Tibial nerve (tissue), 4 donors: ENCODE results near the gene ZNF568. TPM values are rescaled to one million over a fixed set of nuclear protein-coding genes. Genes with fewer than 3 reads are reported as not detected.

Experiments
- DNase-seq, 2 donors: peaks; one replicate each; pipeline ENCODE4 v3.0.0-alpha.2; 2019; ENCODE audit warnings: low spot score in 2 of 2
- H3K27ac ChIP-seq, 4 donors: fragments of 200-600 bp; sonication (generic) in 3 of 4; one replicate each; pipeline ENCODE4 v1.5.1; 2017 to 2019; ENCODE audit warnings: mild to moderate bottlenecking in 1 of 4
- H3K27me3 ChIP-seq, 2 donors: fragments of 200-600 bp; sonication (generic) in 1 of 2; one replicate each; pipeline versions ENCODE4 v1.5.1 to v1.6.0; 2017 to 2019
- H3K36me3 ChIP-seq, 3 donors: fragments of 200-600 bp; sonication (generic); one replicate each; pipeline ENCODE4 v1.5.1; 2018 to 2019
- H3K4me1 ChIP-seq, 4 donors: fragments of 200-600 bp; sonication (generic) in 3 of 4; one replicate each; pipeline ENCODE4 v1.5.1; 2017 to 2019
- H3K4me3 ChIP-seq, 4 donors: fragments of 200-600 bp; sonication (generic) in 3 of 4; one replicate each; pipeline ENCODE4 v1.5.1; 2017 to 2019; ENCODE audit warnings: mild to moderate bottlenecking in 1 of 4, moderate library complexity in 1 of 4
- H3K9me3 ChIP-seq, 4 donors: fragments of 200-600 bp; sonication (generic) in 3 of 4; one replicate each; pipeline ENCODE4 v1.5.1; 2017 to 2019
- CTCF ChIP-seq, 5 experiments: fragments of 200-600 bp in 3 of 5; fragments of 450-650 bp in 2 of 5; sonication (generic) in 3 of 5; IDR thresholded peaks; one replicate each; pipeline ENCODE4 v1.5.1; 2016 to 2019; ENCODE audit warnings: antibody characterized with exemption in 5 of 5, mild to moderate bottlenecking in 3 of 5, moderate library complexity in 2 of 5
- EP300 ChIP-seq, 2 donors: sonication (generic); formaldehyde crosslinking; IDR thresholded peaks; one replicate each; pipeline ENCODE4 v1.6.1; 2017; ENCODE audit warnings: antibody characterized with exemption in 2 of 2, mild to moderate bottlenecking in 1 of 2
- POLR2A ChIP-seq, 2 donors: fragments of 450-650 bp; IDR thresholded peaks; one replicate each; pipeline ENCODE4 v1.6.1; 2017; ENCODE audit warnings: antibody characterized with exemption in 2 of 2, mild to moderate bottlenecking in 2 of 2, moderate library complexity in 2 of 2
- WGBS, 2 donors: methylation state at CpG; one replicate each; pipeline ENCODE4 v1.1.5; 2018; 5-methylcytosine and 5-hydroxymethylcytosine counted together
- total RNA-seq, 4 donors: library from RNA; depleted of rRNA; stranded (reverse); fragments of >200 nt; gene quantifications; one replicate each; pipeline ENCODE4 v1.1.0, GENCODE V29; 2016

Gene ZNF568
- total RNA-seq, 4 donors from 2014 or later: 8.7 to 23.7 (median 12.6) TPM

GRCh38 chr19:36950335-36951119 lies 34.4 kb downstream of the ZNF568 start:
- TF ChIP-seq EP300 (IDR thresholded peaks at IDR 0.05) (no peak), CTCF (IDR thresholded peaks at IDR 0.05) (no peak), POLR2A (IDR thresholded peaks at IDR 0.05) (no peak)
- Histone ChIP-seq H3K4me1 (no peaks in the 10 kb centered on the region), H3K9me3 (peaks cover 8 to 100% (median 58%) of the 10 kb centered on the region in 4 donors), H3K36me3 (peaks cover 9 to 94% (median 27%) of the 10 kb centered on the region in 3 donors), H3K27ac (no peak overlapping the region), H3K4me3 (no peak overlapping the region), H3K27me3 (no peaks in the 10 kb centered on the region)
- 95 to 96% methylated on average over 5 of the region's 5 CpGs for WGBS, 2 donors
- no peak for DNase-seq

- TF ChIP-seq CTCF (IDR thresholded peaks at IDR 0.05): no peak
- no peak for TF ChIP-seq POLR2A (IDR thresholded peaks at IDR 0.05)
- TF ChIP-seq EP300 (IDR thresholded peaks at IDR 0.05): no peak
- peaks cover 0 to 85% (median 27%) of the 10 kb centered on the region in 4 donors for H3K9me3 ChIP-seq
- no peak overlapping the region for H3K4me3 ChIP-seq
- no peaks in the 10 kb centered on the region for H3K4me1 ChIP-seq
- peaks cover 0 to 55% (median 0%) of the 10 kb centered on the region in 3 donors for H3K36me3 ChIP-seq
- no peaks in the 10 kb centered on the region for H3K27me3 ChIP-seq
- 88 to 92% methylated on average over 6 of the region's 6 CpGs for WGBS, 2 donors
- no peak overlapping the region for H3K27ac ChIP-seq
- no peak for DNase-seq
Observed at GRCh38 chr19:36962346-36962745, 46.2 kb downstream of the ZNF568 start.

GRCh38 chr19:36963280-36963679 lies 47.1 kb downstream of the ZNF568 start:
- H3K9me3 ChIP-seq: peaks cover 0 to 75% (median 23%) of the 10 kb centered on the region in 4 donors
- WGBS, 2 donors: 40 to 75% methylated on average over 2 of the region's 2 CpGs

GRCh38 chr19:36972571-36972970 lies 56.4 kb downstream of the ZNF568 start:
- Histone ChIP-seq H3K9me3 (peaks cover 0 to 8% (median 0%) of the 10 kb centered on the region in 4 donors), H3K4me3 (peak overlapping the region; percentile 39 to 73 (median 52)), H3K27ac (peak overlapping the region in 2 of 4 donors; percentile 60 to 61), H3K27me3 (no peaks in the 10 kb centered on the region), H3K36me3 (peaks cover 0 to 49% (median 0%) of the 10 kb centered on the region in 3 donors), H3K4me1 (peaks cover 0 to 17% (median 2%) of the 10 kb centered on the region in 4 donors)
- 22 to 52% methylated on average over 15 to 21 of the region's 25 CpGs for WGBS, 2 donors
- no peak for DNase-seq
- TF ChIP-seq EP300 (IDR thresholded peaks at IDR 0.05): no peak
- no peak for TF ChIP-seq POLR2A (IDR thresholded peaks at IDR 0.05)
- no peak for TF ChIP-seq CTCF (IDR thresholded peaks at IDR 0.05)

More at GRCh38 chr19:36963280-36963679, 47.1 kb downstream of the ZNF568 start:
- no peaks in the 10 kb centered on the region for H3K4me1 ChIP-seq
- H3K4me3 ChIP-seq: no peak overlapping the region
- H3K27ac ChIP-seq: no peak overlapping the region
- DNase-seq: no peak
- no peaks in the 10 kb centered on the region for H3K27me3 ChIP-seq
- TF ChIP-seq POLR2A (IDR thresholded peaks at IDR 0.05) (no peak), CTCF (IDR thresholded peaks at IDR 0.05) (no peak), EP300 (IDR thresholded peaks at IDR 0.05) (no peak)
- peaks cover 0 to 52% (median 0%) of the 10 kb centered on the region in 3 donors for H3K36me3 ChIP-seq
